SIG-M5 (cell line): ENCODE measurements around the gene NPTN.

ENCODE experiments used
- DNase-seq: peaks from one replicate; lab custom pipeline; 2025; lab: John Stamatoyannopoulos, UW

Gene NPTN

GRCh38 chr15:73518180-73518862 is 114.9 kb downstream of the NPTN start:
- DNase-seq = no peak

- no peak for DNase-seq
Observed at GRCh38 chr15:73517566-73517965, 115.6 kb downstream of the NPTN start.

DNA sequence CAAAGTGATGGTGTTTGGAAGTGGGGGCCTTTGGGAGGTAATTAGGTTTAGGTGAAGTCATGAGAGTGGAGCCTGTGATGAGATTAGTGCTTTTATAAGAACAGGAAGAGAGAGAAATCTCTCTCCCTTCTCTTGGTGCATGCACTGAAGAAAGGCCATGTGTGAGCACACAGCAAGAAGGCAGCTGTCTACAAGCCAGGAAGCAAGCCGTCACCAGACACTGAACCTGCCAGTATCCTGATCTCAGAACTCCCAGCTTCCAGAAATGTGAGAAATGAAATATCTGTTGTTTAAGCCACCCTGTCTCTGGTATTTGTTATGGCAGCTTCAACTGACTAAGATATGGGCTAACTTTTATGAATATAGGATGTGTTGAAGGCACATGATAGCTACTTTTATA is 117.7 kb downstream of the NPTN start:
- no peak for DNase-seq
